ENCODE data around the gene PLAGL1.

DNA sequence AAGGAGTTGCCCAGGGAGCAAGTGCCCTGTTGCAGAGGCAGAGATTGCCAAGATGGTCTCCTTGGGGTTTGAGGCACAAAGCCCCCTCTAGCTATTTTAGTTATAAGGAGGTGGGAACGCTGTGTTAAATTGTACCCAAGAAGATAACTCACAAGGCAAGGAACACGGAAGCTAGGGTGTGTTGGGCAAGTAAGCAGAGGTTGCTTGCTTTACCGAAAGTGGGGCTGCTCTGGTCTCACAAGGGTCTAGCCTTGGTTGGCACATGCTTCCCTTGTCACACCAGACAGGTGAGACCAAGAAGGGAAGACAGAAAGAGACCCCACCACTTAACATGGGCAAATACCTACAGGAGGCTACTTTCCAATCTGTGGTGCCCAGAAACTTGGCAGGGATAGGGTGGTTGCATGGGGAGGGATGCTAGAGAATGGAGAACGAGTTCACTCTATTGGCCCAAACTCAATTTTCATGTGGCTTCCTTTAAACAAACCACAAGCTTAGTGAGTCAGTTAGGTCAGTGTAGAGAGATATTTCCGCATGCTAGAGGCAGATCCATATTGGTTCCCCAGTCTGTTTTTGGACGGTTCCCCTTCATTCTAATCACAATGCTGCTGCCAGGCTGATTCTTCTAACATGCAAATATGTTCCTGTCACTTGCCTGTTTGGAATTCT lies 42.4 kb downstream of the PLAGL1 start:
- TF ChIP-seq, protein P1, sequence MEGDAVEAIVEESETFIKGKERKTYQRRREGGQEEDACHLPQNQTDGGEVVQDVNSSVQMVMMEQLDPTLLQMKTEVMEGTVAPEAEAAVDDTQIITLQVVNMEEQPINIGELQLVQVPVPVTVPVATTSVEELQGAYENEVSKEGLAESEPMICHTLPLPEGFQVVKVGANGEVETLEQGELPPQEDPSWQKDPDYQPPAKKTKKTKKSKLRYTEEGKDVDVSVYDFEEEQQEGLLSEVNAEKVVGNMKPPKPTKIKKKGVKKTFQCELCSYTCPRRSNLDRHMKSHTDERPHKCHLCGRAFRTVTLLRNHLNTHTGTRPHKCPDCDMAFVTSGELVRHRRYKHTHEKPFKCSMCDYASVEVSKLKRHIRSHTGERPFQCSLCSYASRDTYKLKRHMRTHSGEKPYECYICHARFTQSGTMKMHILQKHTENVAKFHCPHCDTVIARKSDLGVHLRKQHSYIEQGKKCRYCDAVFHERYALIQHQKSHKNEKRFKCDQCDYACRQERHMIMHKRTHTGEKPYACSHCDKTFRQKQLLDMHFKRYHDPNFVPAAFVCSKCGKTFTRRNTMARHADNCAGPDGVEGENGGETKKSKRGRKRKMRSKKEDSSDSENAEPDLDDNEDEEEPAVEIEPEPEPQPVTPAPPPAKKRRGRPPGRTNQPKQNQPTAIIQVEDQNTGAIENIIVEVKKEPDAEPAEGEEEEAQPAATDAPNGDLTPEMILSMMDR (IDR thresholded peaks at IDR 0.05), result no peak
- TF ChIP-seq POLR2AphosphoS5 (IDR thresholded peaks at IDR 0.05; ENCODE audit: low read depth, low read length) (no peak), SIN3A (IDR thresholded peaks at IDR 0.05; ENCODE audit: borderline replicate concordance, insufficient read depth, low read depth, low read length) (no peak), REST (IDR thresholded peaks at IDR 0.05; ENCODE audit: insufficient read depth in 1 of 2, low read depth in 2 of 2, low read length in 1 of 2) (no peak)
